Parathyroid adenoma (tissue), 2 donors: ENCODE data around the gene LIPF.

Experiments used
- H2AFZ ChIP-seq: fragments of 300-600 bp; sonication (generic); one replicate; pipeline ENCODE4 v1.7.0; 2017; ENCODE audit warnings: antibody characterized with exemption, mild to moderate bottlenecking
- H3K27ac ChIP-seq: fragments of 300-600 bp; sonication (generic); one replicate; pipeline ENCODE4 v1.7.0; 2017
- H3K27me3 ChIP-seq: fragments of 300-600 bp; sonication (generic); one replicate; pipeline ENCODE4 v1.7.0; 2017; ENCODE audit warnings: low read length; ENCODE audit not compliant: control insufficient read depth, insufficient read depth
- H3K36me3 ChIP-seq: fragments of 300-600 bp; sonication (generic); one replicate; pipeline ENCODE4 v1.7.0; 2017; ENCODE audit warnings: low read length; ENCODE audit not compliant: control insufficient read depth, insufficient read depth
- H3K4me1 ChIP-seq: fragments of 300-600 bp; sonication (generic); one replicate; pipeline ENCODE4 v1.7.0; 2017; ENCODE audit warnings: control low read depth
- H3K4me2 ChIP-seq: fragments of 300-600 bp; sonication (generic); one replicate; pipeline ENCODE4 v1.7.0; 2017; ENCODE audit warnings: low read length
- H3K4me3 ChIP-seq: fragments of 300-600 bp; sonication (generic); one replicate; pipeline ENCODE4 v1.7.0; 2017; ENCODE audit warnings: low read depth, low read length
- H3K79me2 ChIP-seq: fragments of 300-600 bp; sonication (generic); one replicate; pipeline ENCODE4 v1.7.0; 2017; ENCODE audit warnings: control low read depth
- H3K9ac ChIP-seq: fragments of 300-600 bp; sonication (generic); one replicate; pipeline ENCODE4 v1.7.0; 2017; ENCODE audit warnings: mild to moderate bottlenecking
- H3K9me3 ChIP-seq: fragments of 300-600 bp; sonication (generic); one replicate; pipeline ENCODE4 v1.7.0; 2017; ENCODE audit warnings: low read length; ENCODE audit not compliant: control insufficient read depth
- TF ChIP-seq, protein P1 (sequence below): fragments of 300-600 bp; sonication (generic); IDR thresholded peaks from one replicate; pipeline ENCODE4 v1.7.0; 2017; ENCODE audit warnings: antibody characterized with exemption, mild to moderate bottlenecking
- donor health status: primary hyperparathyroidism.

The LIPF gene

GRCh38 chr10:88721392-88721791 lies 57.1 kb downstream of the LIPF start:
- Histone ChIP-seq H3K4me3 (no peak overlapping the region), H3K36me3 (no peaks in the 10 kb centered on the region), H3K9me3 (no peaks in the 10 kb centered on the region), H2AFZ (no peak overlapping the region), H3K27ac (no peak overlapping the region), H3K4me1 (no peaks in the 10 kb centered on the region), H3K27me3 (no peaks in the 10 kb centered on the region), H3K9ac (no peak overlapping the region), H3K4me2 (no peak overlapping the region), H3K79me2 (no peaks in the 10 kb centered on the region)
- TF ChIP-seq, protein P1, sequence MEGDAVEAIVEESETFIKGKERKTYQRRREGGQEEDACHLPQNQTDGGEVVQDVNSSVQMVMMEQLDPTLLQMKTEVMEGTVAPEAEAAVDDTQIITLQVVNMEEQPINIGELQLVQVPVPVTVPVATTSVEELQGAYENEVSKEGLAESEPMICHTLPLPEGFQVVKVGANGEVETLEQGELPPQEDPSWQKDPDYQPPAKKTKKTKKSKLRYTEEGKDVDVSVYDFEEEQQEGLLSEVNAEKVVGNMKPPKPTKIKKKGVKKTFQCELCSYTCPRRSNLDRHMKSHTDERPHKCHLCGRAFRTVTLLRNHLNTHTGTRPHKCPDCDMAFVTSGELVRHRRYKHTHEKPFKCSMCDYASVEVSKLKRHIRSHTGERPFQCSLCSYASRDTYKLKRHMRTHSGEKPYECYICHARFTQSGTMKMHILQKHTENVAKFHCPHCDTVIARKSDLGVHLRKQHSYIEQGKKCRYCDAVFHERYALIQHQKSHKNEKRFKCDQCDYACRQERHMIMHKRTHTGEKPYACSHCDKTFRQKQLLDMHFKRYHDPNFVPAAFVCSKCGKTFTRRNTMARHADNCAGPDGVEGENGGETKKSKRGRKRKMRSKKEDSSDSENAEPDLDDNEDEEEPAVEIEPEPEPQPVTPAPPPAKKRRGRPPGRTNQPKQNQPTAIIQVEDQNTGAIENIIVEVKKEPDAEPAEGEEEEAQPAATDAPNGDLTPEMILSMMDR, result no peak

DNA sequence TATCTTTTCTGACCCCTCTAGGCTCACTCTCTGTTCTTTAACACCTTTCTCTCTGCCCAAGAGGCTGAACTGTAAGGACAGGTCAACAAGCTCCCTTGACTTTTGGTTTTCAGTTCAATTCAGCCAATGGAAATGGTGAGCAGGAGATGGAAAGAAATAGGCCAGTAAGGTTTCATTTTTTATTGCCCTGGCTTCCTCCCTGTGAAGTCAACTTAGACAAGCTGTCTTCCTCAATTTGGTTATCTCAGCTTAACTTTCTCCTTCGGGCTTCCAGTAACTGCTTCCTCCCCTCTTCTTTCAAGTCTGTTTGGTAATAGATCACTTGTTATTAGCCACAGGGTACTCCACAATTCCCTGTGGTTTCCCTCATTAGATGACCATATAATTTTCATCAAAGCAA lies 61.6 kb downstream of the LIPF start:
- Histone ChIP-seq H3K4me3 (no peak overlapping the region), H3K79me2 (no peaks in the 10 kb centered on the region), H3K27ac (no peak overlapping the region), H2AFZ (no peak overlapping the region), H3K4me2 (no peak overlapping the region), H3K4me1 (no peaks in the 10 kb centered on the region), H3K9ac (no peak overlapping the region), H3K27me3 (no peaks in the 10 kb centered on the region), H3K36me3 (no peaks in the 10 kb centered on the region), H3K9me3 (no peaks in the 10 kb centered on the region)
- TF ChIP-seq, protein P1, result no peak

DNA sequence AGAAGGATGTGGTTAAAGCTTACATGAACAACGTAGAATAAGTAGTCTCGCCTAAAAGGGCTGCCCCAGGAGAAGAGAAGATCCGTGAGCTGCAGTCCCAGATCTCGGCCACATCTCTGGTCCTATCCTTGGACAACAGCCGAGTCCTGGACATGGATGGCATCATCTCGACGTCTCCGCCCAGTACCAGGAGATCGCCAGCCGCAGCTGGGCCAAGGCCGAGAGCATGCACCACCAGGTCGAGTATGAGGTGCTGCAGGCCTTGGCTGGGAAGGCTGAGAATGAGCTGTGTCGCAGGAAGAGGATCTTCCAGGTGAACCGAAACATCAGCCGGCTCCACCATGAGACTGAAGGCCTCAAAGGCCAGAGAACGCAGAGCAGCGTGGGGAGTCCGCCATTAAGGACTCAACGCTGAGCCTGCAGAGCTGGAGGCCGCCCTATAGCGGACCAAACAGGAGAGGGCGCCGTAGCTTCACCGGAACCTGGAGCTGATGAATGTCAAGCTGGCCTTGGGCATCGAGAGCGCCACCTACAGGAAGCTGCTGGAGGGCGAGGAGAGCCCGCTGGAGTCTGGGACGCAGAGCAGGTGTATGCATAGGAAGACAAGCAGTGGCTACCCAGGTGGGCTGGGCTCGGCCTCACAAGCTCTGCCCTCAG lies 64.0 kb downstream of the LIPF start:
- TF ChIP-seq, protein P1, result no peak
- Histone ChIP-seq H3K9me3 (no peaks in the 10 kb centered on the region), H3K4me3 (no peak overlapping the region), H2AFZ (no peak overlapping the region), H3K9ac (no peak overlapping the region), H3K4me2 (no peak overlapping the region), H3K27me3 (no peaks in the 10 kb centered on the region), H3K4me1 (no peaks in the 10 kb centered on the region), H3K36me3 (no peaks in the 10 kb centered on the region), H3K27ac (no peak overlapping the region), H3K79me2 (no peaks in the 10 kb centered on the region)
